GF-D8 (cell line): ENCODE measurements around the gene TTC21A.
"Not testable (repeated sequence)": the region's sequence is repeated elsewhere in the genome, so short reads cannot be mapped to it uniquely, and the experiment has no call there.

ENCODE experiments used
- DNase-seq: peaks from one replicate; lab custom pipeline; 2025; lab: John Stamatoyannopoulos, UW

The TTC21A gene, protein sequence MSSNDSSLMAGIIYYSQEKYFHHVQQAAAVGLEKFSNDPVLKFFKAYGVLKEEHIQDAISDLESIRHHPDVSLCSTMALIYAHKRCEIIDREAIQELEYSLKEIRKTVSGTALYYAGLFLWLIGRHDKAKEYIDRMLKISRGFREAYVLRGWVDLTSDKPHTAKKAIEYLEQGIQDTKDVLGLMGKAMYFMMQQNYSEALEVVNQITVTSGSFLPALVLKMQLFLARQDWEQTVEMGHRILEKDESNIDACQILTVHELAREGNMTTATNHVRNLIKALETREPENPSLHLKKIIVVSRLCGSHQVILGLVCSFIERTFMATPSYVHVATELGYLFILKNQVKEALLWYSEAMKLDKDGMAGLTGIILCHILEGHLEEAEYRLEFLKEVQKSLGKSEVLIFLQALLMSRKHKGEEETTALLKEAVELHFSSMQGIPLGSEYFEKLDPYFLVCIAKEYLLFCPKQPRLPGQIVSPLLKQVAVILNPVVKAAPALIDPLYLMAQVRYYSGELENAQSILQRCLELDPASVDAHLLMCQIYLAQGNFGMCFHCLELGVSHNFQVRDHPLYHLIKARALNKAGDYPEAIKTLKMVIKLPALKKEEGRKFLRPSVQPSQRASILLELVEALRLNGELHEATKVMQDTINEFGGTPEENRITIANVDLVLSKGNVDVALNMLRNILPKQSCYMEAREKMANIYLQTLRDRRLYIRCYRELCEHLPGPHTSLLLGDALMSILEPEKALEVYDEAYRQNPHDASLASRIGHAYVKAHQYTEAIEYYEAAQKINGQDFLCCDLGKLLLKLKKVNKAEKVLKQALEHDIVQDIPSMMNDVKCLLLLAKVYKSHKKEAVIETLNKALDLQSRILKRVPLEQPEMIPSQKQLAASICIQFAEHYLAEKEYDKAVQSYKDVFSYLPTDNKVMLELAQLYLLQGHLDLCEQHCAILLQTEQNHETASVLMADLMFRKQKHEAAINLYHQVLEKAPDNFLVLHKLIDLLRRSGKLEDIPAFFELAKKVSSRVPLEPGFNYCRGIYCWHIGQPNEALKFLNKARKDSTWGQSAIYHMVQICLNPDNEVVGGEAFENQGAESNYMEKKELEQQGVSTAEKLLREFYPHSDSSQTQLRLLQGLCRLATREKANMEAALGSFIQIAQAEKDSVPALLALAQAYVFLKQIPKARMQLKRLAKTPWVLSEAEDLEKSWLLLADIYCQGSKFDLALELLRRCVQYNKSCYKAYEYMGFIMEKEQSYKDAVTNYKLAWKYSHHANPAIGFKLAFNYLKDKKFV (N-terminal part only)

DNA sequence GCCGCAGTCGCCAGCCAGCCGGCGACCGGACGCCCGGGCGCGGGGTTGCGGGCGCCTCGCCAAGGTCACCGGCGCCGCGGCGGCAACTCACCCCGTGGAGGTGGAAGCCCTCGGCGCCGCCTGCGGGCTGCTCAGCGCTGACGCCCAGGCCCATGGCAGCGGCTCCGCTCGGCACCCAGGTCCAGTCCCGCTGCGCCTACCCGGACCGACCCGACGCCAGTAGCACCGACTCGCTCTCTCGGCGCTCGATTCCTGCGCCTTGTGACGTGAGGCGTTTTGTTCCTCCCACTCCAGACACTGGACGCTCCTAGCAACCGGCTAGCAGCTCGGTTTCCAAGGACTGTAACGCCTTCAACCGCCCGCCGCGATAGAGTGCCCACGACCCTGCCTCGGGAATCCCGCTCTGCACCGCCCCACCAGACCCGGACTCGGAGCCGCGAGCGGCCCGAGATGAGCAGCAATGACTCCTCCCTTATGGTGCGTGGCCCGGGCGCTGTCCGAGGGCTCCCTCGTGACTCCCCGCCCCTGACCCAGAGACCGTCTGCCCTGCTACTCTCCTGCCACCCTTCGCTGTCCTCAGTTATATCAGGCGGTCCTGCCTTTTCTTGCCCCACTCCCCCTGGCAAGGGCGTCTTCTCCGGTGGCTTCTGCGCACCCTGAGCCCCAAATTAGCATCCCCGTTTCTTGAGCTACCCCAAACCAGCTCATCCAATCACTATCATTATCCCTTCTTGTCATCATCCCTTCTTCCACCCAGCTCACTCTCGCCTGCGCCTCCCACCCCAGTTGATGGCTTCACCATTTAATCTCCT, at the start of gene TTC21A, which contains the start of gene GORASP1:
TTC21A (plus strand) TSS at position 293 of the 812 bp plus-strand sequence; CDS start at position 451, 158 bp downstream.
GORASP1 (minus strand) TSS at position 240 of the 812 bp plus-strand sequence; CDS start at position 154, 86 bp downstream.
- peak; percentile 32 for DNase-seq

DNA sequence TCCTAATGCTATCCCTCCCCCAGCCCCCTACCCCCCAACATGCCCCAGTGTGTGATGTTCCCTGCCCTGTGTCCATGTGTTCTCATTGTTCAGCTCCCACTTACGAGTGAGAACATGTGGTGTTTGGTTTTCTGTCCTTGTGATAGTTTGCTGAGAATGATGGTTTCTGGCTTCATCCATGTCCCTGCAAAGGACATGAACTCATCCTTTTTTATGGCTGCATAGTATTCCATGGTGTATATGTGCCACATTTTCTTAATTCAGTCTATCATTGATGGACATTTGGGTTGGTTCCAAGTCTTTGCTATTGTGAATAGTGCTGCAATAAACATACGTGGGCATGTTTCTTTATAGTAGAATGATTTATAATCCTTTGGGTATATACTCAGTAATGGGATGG, 46.3 kb upstream of the TTC21A start:
- not testable (repeated sequence) for DNase-seq

DNA sequence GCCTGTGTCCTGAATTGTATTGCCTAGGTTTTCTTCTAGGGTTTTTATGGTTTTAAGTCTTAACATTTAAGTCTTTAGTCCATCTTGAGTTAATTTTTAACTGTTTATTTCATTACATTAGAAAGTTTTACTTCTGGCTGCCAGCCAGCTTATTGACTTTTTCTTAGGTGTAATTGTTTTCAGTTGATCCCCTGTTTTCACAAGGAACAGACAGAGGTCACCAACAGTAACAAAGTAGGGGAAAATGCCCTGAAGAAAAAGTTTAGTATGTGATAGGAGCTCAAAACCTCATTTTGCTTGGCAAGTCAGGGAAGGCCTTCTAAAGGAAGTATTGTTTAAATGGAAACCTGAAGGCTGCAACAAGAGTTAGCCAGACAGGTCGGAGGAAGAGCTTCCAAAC, 45.3 kb upstream of the TTC21A start:
- DNase-seq = no peak

DNA sequence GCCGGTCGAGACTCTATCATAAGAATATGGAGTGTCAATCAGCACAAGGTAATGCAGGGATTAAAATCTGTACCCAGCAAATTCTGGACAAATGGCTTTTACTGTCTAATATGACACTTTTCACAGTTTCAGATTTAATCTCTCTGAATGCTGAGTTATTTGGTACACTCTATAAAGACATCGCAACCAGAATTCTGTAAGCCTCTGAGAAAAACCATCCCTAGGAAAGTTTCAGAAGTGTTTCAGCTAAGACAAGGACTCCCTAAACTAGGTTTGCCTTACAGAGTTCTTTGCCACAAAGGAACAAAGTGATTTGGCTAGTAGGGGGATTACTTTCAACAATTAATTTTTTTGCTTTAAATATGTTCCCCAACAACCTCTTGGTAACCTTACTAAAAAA, 44.3 kb upstream of the TTC21A start:
- DNase-seq = no peak

DNA sequence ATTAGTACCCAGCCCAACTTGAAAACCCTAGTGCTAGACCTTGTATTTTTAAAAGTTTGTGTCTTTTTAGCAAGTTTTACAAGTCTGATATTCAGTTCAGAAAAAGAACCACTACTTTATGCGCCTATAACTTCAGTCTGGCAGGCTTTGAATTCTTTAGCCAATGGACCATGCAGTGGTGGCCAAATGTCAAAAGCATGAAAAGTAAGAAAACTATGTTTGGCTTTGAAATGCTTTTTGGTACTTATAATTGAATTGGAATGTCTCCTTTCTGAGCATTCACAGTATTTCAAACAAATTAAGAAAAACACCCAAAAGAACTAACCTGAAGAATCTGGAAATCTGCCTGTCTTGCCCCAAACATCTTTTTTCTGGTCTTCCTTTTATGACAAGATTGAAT, 42.8 kb upstream of the TTC21A start:
- no peak for DNase-seq

DNA sequence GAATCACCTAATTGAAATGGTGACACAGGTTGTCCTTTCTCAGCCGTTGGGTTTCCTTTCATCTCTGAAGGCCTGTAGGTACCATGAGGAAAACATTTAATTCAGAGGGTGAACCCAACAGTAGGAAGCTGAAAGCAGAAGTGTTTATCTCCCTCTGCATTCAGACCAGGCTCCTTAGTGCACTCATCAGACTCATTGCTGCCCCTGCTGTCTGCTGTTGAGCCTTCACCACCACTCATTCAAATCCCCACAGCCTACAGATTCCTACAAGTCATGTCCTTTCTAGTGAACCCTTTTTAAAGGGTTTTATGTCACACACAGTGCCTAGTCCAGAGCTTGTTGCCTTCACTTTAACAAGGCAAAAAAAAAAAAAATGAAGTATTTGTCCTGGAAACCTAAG, 42.3 kb upstream of the TTC21A start:
- DNase-seq = peak; percentile 63

DNA sequence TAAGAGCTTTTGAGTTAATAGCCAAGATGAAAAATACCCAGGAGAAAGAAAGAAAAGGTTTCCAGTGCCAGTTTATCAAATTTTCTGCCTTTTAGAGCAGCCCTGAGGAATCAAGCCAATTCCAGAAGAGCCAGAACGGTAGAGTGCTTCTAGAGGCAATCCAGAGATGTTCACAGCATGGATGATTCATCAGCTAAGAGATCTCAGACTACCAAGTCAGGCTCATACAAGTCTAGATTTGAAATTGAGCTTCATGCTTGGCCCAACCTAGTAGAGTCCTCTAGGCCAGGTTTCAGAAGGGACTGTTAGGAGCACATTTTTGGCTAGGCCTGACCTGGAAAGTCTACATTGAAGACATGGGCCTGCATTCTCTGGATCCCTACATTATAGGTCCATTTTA, 40.2 kb upstream of the TTC21A start:
- DNase-seq = no peak

DNA sequence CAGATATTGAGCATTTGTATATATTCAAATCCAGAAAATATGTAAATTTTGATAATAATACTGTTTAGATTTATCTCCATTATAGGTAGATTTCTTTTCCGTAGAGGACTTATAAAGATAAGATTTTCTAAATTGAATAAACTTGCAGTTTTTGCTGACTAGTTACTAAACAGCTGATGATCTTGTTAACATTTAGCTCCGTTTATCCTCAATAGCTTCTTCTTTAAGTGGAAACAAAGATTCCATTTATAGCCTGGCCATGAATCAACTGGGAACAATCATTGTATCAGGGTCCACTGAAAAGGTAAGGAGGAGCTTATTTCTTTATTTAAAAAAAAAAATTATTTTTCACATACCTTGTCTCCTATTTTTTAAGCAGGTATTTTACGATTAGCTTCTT, 38.9 kb upstream of the TTC21A start:
- DNase-seq = no peak

DNA sequence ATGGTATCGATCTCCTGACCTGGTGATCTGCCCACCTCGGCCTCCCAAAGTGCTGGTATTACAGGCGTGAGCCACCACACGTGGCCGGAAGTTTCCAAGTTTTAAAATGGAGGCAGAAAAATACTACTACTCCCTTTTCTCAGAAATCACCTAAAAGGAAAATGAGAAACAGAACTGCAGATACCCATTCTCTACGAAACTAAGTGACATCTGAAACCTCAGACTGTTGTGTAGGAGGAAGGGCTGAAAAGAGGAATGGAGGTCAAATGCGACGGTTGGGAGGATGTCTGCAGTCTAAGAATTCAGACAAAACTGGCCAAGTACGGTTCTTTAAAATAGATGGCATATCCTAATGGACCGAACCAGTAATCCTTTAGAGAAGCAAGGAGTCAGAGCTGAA, 31.6 kb upstream of the TTC21A start:
- DNase-seq = no peak

DNA sequence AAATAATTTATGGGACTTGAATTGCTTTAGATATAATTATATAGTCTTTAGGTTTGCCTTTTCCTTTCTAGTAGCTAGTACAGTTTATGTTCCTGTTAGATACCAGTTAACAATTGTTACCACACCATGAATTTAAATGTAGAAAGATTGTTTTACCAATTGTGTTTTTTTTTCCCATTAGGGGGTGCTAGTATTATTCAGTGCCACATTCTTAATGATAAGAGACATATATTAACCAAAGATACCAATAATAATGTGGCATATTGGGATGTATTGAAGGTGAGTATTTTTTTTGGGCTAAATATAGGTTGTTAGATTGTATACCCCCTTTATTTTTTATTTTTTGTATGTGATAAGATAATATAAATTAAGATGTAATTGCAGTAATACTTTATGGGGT, 27.9 kb upstream of the TTC21A start:
- DNase-seq = no peak

DNA sequence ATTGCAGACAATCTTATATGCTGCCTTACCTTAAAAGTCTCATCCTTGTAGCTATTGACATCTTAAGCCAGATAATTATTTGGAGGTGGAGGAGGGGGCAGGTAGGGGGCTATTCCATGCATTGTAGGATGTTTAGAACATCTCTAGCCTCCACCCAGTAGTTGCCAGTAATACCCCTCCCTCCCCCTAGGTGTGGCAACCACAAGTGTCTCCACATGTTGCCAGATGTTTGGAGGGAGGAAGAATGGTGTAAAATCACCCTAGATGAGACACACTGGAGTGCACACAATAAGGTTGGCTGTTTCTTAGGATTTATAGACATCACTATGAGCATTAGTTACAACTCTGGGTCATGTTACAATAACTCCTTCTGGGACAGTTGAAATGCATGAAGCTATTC, 27.5 kb upstream of the TTC21A start:
- DNase-seq = no peak

DNA sequence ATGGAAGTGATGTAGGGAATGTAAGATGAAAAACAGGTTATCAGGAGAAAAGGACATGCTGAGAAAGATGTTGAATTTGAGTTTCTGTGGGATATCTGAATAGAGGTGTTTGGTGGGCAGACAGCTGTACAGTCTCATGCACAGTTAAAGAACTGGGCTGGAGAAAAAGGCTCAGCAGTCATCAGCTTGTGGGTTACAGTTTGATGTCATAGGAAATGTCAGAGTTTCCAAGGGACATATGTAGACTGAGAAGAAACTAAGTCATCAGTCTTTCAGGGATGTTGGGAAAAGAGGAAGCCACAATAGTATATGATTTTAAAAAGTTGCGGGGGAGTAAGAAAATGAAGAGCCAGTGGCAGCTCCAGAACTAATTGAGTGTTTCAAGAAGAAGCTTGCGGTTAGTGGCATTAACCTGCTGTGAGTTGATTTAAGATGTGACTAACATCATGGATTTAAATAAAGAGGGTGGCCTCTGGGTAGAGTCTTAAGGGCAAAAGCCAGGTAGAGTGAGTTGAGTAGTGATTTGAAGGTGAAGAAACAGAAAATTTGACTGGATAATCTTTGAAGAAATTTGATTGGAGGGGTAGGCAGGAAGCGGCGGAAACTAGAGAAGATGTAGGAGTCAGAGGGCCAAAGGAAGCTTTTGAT, 24.7 kb upstream of the TTC21A start:
- no peak for DNase-seq

DNA sequence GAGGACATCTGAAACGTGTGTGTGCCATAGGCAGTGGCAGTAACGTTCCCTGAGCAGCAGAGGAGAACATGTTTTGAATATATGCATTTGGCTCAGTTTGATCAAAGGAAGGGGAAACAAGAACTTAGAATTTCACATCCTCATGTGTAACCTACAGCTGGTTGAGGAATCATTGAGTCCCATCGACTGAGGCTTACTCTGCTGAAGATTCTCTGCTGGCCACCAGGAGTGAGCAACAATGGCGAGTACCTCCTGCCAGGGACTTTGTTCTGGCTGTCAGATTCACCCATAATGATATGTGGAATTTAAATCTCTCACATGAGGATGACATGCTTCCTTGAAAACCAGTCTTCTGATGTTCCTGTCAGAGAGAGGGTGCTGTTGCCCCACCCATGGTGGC, 21.3 kb upstream of the TTC21A start:
- DNase-seq = no peak

DNA sequence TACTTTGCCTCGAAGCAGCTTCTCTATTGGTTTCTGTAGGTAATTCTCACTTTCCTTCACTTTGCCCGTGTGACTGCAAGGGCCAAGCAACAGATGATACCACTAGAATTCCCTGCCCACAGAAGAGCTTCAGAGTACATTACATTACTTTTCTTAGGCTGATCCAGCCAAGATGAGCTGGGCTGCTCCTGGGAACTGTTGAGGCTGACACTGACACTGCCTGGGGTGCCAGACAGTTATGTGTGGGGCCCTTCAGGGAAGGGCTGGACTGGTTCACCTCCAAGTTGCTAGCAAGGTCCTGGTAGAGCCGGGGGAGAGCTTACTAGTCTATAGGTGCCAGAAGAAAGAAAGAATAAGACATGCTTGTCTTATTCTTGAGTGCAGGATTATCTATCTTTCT, 19.0 kb upstream of the TTC21A start:
- no peak for DNase-seq

DNA sequence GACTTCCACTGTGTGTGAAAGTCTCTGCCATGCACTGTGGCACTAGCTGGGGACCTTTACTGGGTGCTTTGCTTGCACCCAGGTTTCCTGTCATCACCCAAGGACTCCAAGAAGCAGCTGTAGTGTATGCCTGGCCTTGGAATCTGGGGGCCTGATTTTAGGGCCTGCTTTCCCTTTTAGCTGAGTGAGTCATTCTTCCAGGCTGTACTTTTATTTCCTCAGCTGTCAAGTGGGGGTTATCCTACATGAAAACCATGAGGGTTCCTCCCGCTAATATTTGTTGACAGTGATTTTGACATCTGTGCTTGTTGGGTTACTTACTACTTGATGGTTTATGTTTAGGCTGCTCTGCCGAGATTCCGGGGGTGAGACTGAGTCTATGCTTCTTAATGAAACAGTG, 18.6 kb upstream of the TTC21A start:
- DNase-seq = no peak

DNA sequence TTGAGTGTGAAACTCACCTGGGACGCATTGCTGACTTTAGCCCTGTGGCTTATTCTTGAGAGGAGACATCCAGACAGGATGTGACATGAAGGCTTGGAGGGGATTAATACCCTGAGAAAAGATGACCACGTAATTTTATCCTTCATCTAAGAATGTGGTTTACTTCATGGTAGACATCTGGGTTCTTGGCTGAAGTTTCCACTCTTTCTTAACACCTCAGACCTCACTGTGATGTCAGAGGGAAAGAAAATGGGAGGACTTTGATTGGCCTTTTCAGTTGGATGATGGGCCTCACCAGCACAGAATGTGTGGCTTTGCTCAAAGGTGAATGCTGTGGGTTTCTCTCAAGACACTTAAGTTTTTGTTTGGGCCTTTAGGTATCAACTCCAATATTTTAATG, 16.6 kb upstream of the TTC21A start:
- no peak for DNase-seq

DNA sequence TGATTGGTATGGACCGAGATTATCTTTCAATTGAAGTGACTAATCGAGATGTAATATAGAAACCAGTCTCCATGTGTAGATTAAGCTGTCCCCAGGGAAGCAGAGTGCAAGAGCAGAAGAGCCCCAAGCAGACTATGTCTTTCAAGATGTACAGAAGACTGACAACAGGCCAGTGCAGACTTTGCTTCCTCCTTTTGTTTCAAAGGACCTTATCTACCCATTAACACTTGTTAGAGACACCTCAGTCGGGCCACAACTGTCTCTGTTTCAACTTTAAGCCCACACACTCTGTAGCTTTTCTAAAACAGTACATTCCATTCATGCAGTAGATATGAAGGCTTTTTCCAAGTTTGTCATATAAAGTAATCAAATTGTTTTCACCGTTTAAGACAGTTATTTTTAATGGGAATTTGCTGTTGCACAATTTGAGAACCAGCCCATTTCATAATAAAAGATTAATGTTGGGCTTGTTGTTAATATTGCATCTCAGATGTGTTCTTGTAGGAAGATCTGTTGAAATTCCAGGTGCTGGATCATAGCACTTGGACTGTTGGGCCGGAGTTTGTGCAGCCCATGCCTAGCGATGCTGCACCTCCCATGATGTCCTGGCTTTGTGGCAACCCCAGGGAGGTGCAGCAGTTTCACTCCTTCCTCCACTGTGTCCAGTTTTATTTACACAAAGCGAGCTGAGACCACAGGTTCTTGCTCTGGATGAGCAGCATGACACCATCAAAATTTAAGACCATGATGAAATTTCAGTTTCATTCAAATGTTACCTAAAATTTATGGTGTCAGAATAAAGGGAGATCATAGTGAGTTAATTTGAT, 12.4 kb upstream of the TTC21A start:
- no peak for DNase-seq

DNA sequence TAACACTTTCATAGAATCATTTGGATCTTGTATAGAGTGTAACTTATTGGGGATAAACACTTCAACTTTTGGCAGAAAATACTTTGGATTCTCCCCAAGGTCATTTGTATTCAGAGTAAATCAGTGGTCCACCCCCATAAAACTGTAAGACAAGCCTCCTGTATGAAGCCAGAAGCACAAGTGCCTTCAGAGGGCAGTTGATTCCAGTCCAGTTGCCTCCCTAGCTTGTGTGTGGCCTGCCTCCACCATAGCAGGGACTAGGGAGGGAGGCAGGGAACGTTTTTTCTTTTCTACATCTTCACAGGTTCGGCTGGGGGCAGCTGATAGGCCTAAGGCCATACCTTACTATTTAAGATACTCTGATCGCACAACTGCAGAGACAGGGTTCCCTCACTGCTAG, 11.7 kb upstream of the TTC21A start:
- no peak for DNase-seq

DNA sequence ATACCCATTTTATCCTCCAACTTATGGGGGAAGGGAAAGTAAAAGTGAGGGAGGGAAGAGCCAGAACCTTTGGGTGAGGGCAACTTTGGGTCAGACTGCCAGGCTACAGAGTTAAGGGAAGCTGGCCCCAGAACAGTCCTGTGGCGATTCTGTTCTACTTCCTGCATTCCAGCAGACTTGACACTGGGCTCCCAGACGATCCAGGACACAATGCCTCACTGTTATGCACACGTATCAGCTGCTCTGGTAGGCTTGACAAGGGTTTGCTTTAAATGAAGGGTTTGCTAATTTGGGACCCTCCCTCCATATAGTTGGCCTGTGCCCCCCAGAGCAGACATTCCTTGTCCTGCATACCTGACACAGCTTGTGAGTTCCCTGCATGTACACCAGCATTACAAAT, 10.7 kb upstream of the TTC21A start:
- DNase-seq = no peak
